H9 (cell line): ENCODE measurements around the gene PUM2. TPM values are rescaled to one million over a fixed set of nuclear protein-coding genes. Genes with fewer than 3 reads are reported as not detected.

ENCODE experiments used
- DNase-seq: peaks from one replicate; pipeline ENCODE4 v3.0.0-alpha.2; 2017
- H2AFZ ChIP-seq: one replicate; pipeline ENCODE4 v1.6.1; 2013; ENCODE audit warnings: mild to moderate bottlenecking, low read length, control low read depth, moderate library complexity
- H2AK5ac ChIP-seq: 2 replicates; pipeline ENCODE4 v1.6.1; 2013; ENCODE audit warnings: low read length, control low read depth, mixed read lengths; ENCODE audit not compliant: insufficient read length
- H2BK120ac ChIP-seq: one replicate; pipeline ENCODE4 v1.6.1; 2013; ENCODE audit warnings: low read depth, mild to moderate bottlenecking, low read length, control low read depth, inconsistent platforms; ENCODE audit not compliant: poor library complexity, severe bottlenecking
- H2BK12ac ChIP-seq: 2 replicates; pipeline ENCODE4 v1.6.1; 2013; ENCODE audit warnings: low read length, control low read depth, mixed read lengths, low read depth; ENCODE audit not compliant: insufficient read length
- H2BK15ac ChIP-seq: 2 replicates; pipeline ENCODE4 v1.6.1; 2013; ENCODE audit warnings: low read depth, low read length, control low read depth
- H2BK20ac ChIP-seq: one replicate; pipeline ENCODE4 v1.6.1; 2013; ENCODE audit warnings: low read depth, mild to moderate bottlenecking, low read length, control low read depth, inconsistent platforms; ENCODE audit not compliant: poor library complexity, severe bottlenecking
- H2BK5ac ChIP-seq: 2 replicates; pipeline ENCODE4 v1.6.1; 2013; ENCODE audit warnings: low read length, control low read depth, mixed read lengths; ENCODE audit not compliant: insufficient read length
- H3K14ac ChIP-seq: 2 replicates; pipeline ENCODE4 v1.6.1; 2013; ENCODE audit warnings: low read length, control low read depth; ENCODE audit not compliant: insufficient read depth
- H3K18ac ChIP-seq: 2 replicates; pipeline ENCODE4 v1.6.1; 2013; ENCODE audit warnings: low read depth, mild to moderate bottlenecking, mixed read lengths, low read length, control low read depth; ENCODE audit not compliant: insufficient read length
- H3K23ac ChIP-seq: 2 replicates; pipeline ENCODE4 v1.6.1; 2013; ENCODE audit warnings: low read length, control low read depth, mixed read lengths, low read depth; ENCODE audit not compliant: insufficient read length
- H3K23me2 ChIP-seq: 2 replicates; pipeline ENCODE4 v1.6.1; 2013; ENCODE audit warnings: low read depth, mild to moderate bottlenecking, mixed read lengths, low read length, control low read depth; ENCODE audit not compliant: insufficient read length, poor library complexity, severe bottlenecking
- H3K27ac ChIP-seq: 2 replicates; pipeline ENCODE4 v1.5.1; 2013; ENCODE audit warnings: low read length, control low read depth, mixed read lengths, low read depth; ENCODE audit not compliant: insufficient read length
- H3K27me3 ChIP-seq: 2 replicates; pipeline ENCODE4 v1.6.1; 2013; ENCODE audit warnings: low read length, control low read depth, inconsistent platforms; ENCODE audit not compliant: insufficient read depth
- H3K4ac ChIP-seq: 2 replicates; pipeline ENCODE4 v1.6.1; 2013; ENCODE audit warnings: low read depth, mild to moderate bottlenecking, control low read depth, inconsistent platforms, low read length, moderate library complexity
- H3K4me1 ChIP-seq: 2 replicates; pipeline ENCODE4 v1.6.1; 2013; ENCODE audit warnings: low read length, control low read depth, inconsistent platforms; ENCODE audit not compliant: insufficient read depth
- H3K4me2 ChIP-seq: 2 replicates; pipeline ENCODE4 v1.6.1; 2013; ENCODE audit warnings: low read length, control low read depth, mixed read lengths; ENCODE audit not compliant: insufficient read length, insufficient read depth
- H3K56ac ChIP-seq: 2 replicates; pipeline ENCODE4 v1.6.1; 2013; ENCODE audit warnings: low read depth, mild to moderate bottlenecking, mixed read lengths, low read length, control low read depth; ENCODE audit not compliant: insufficient read length
- H3K79me1 ChIP-seq: 2 replicates; pipeline ENCODE4 v1.6.1; 2013; ENCODE audit warnings: low read depth, mild to moderate bottlenecking, moderate library complexity, low read length, control low read depth, inconsistent platforms; ENCODE audit not compliant: insufficient read depth, poor library complexity, severe bottlenecking
- H3K79me2 ChIP-seq: 2 replicates; pipeline ENCODE4 v1.6.1; 2013; ENCODE audit warnings: low read length, control low read depth, inconsistent platforms; ENCODE audit not compliant: insufficient read depth
- H3K9ac ChIP-seq: 2 replicates; pipeline ENCODE4 v1.6.1; 2013; ENCODE audit warnings: low read length, control low read depth, mixed read lengths; ENCODE audit not compliant: insufficient read length; ENCODE audit errors: extremely low read depth
- H3K9me3 ChIP-seq: one replicate; pipeline ENCODE4 v1.6.1; 2013; ENCODE audit warnings: low read depth, low read length, inconsistent platforms; ENCODE audit not compliant: control insufficient read depth
- H3T11ph ChIP-seq: one replicate; pipeline ENCODE4 v1.6.1; 2013; ENCODE audit warnings: mild to moderate bottlenecking, low read length, control low read depth, inconsistent platforms
- H4K20me1 ChIP-seq: one replicate; pipeline ENCODE4 v1.6.1; 2013; ENCODE audit not compliant: control insufficient read depth, insufficient read length, insufficient read depth
- H4K5ac ChIP-seq: 2 replicates; pipeline ENCODE4 v1.6.1; 2013; ENCODE audit warnings: low read depth, mild to moderate bottlenecking, mixed read lengths, low read length, control low read depth; ENCODE audit not compliant: insufficient read length
- H4K8ac ChIP-seq: replicated peaks from 2 replicates; pipeline ENCODE4 v1.6.1; 2013; ENCODE audit warnings: low read length, control low read depth, mixed read lengths, low read depth; ENCODE audit not compliant: insufficient read length
- H4K91ac ChIP-seq: 2 replicates; pipeline ENCODE4 v1.6.1; 2013; ENCODE audit warnings: low read depth, mild to moderate bottlenecking, moderate library complexity, mixed read lengths, low read length, control low read depth; ENCODE audit not compliant: insufficient read length
- H3K27ac Mint-ChIP-seq, 3 experiments: 2 replicates in 2 of 3; 3 replicates in 1 of 3; pipeline ENCODE4 v1.8.0; 2020 to 2021; ENCODE audit warnings: mixed read lengths in 3 of 3, mild to moderate bottlenecking in 1 of 3, moderate library complexity in 1 of 3
- H3K27me3 Mint-ChIP-seq: 2 replicates; pipeline ENCODE4 v1.8.0; 2021; ENCODE audit warnings: low read depth, mild to moderate bottlenecking, moderate library complexity, mixed read lengths
- H3K36me3 Mint-ChIP-seq, 3 experiments: 2 replicates in 2 of 3; 3 replicates in 1 of 3; pipeline ENCODE4 v1.8.0; 2020 to 2021; ENCODE audit warnings: low read depth in 3 of 3, mixed read lengths in 3 of 3; ENCODE audit not compliant: insufficient read depth in 1 of 3
- H3K4me1 Mint-ChIP-seq, 2 experiments: 2 replicates each; pipeline ENCODE4 v1.8.0; 2020; ENCODE audit warnings: mixed read lengths in 2 of 2
- H3K4me3 Mint-ChIP-seq, 2 experiments: 2 replicates in 1 of 2; 3 replicates in 1 of 2; pipeline ENCODE4 v1.8.0; 2020 to 2021; ENCODE audit warnings: mild to moderate bottlenecking in 2 of 2, mixed read lengths in 2 of 2, moderate library complexity in 1 of 2
- H3K9me3 Mint-ChIP-seq, 2 experiments: 2 replicates in 1 of 2; 3 replicates in 1 of 2; pipeline ENCODE4 v1.8.0; 2020; ENCODE audit warnings: mild to moderate bottlenecking in 2 of 2, mixed read lengths in 2 of 2, moderate library complexity in 1 of 2
- CTCF ChIP-seq: fragments of 200-600 bp; sonication (generic); conservative IDR thresholded peaks from 3 replicates; pipeline ENCODE4 v1.8.0; 2021; ENCODE audit warnings: antibody characterized with exemption, mild to moderate bottlenecking
- WGBS: extraction: QIAGEN DNeasy Blood & Tissue Kit; methylation state at CpG from one replicate; pipeline ENCODE4 v1.1.7; 2013; ENCODE audit warnings: missing lambda C conversion rate, low lambda C conversion rate, mixed read lengths; ENCODE audit not compliant: insufficient read length; ENCODE audit errors: extremely low coverage; 5-methylcytosine and 5-hydroxymethylcytosine counted together
- total RNA-seq: library from RNA; stranded (reverse); gene quantifications from 2 replicates; pipeline ENCODE4 v1.2.1, GENCODE V29; 2021

PUM2 gene
- total RNA-seq, 1 experiment from 2014 or later = 96.6 TPM

GRCh38 chr2:20351555-20352229, 1.0 kb upstream of the PUM2 start:
- Mint-ChIP-seq H3K27ac (no peak overlapping the region), H3K4me3 (no peak overlapping the region), H3K9me3 (no peaks in the 10 kb centered on the region), H3K36me3 (peaks cover 7 to 9% (median 7%) of the 10 kb centered on the region in 3 experiments; a peak in 6 of 7 replicates), H3K4me1 (peaks cover 17 to 26% of the 10 kb centered on the region in 2 experiments), H3K27me3 (no peaks in the 10 kb centered on the region)
- Histone ChIP-seq H3T11ph (no peak overlapping the region), H2BK120ac (no peak overlapping the region), H3K9ac (peak overlapping the region; percentile 86), H3K18ac (peak overlapping the region; percentile 12), H4K8ac (no peak overlapping the region), H3K4ac (no peak overlapping the region), H3K56ac (no peak overlapping the region), H2AK5ac (no peak overlapping the region), H3K9me3 (no peaks in the 10 kb centered on the region), H3K4me2 (peak overlapping the region; percentile 87), H2BK20ac (no peak overlapping the region), H2BK5ac (no peak overlapping the region), H4K5ac (no peak overlapping the region), H4K91ac (no peak overlapping the region), H3K4me1 (no peaks in the 10 kb centered on the region; the same call in none of the 2 replicates), H3K23ac (no peak overlapping the region), H2AFZ (no peak overlapping the region), H2BK15ac (no peak overlapping the region), H4K20me1 (no peaks in the 10 kb centered on the region), H3K27me3 (no peaks in the 10 kb centered on the region), H2BK12ac (no peak overlapping the region), H3K79me1 (no peaks in the 10 kb centered on the region), H3K14ac (peak overlapping the region; percentile 92; the same call in 1 of the 2 replicates), H3K23me2 (peaks cover 7% of the 10 kb centered on the region), H3K27ac (no peak overlapping the region), H3K79me2 (peaks cover 29% of the 10 kb centered on the region)
- no peak for DNase-seq
- no peak for TF ChIP-seq CTCF
- WGBS = no CpG with 5 or more reads among the region's 13 CpGs
